Endothelial cell of umbilical vein (primary cell): ENCODE results near the gene TXNDC17. TPM values are rescaled to one million over a fixed set of nuclear protein-coding genes. Genes with fewer than 3 reads are reported as not detected.

Source experiments
- BruUV-seq: library from RNA; stranded (reverse); fragments of 400-500 nt; replicated peaks from 2 replicates; lab custom pipeline; 2021; lab: Mats Ljungman, UMichigan
- CTCF ChIA-PET: fragments of 300-600, 350-600 bp; sonication (Branson Sonifier 250); formaldehyde crosslinking; loops from one replicate; lab custom pipeline; 2021; ENCODE audit warnings: antibody characterized with exemption, inconsistent platforms; lab: Charles Lee
- POLR2A ChIA-PET: fragments of 300-600, 350-600 bp; sonication (Branson Sonifier 250); formaldehyde crosslinking; loops from one replicate; lab custom pipeline; 2021; ENCODE audit warnings: antibody characterized with exemption, inconsistent platforms; lab: Charles Lee
- DNase-seq: peaks from one replicate; pipeline ENCODE4 v3.0.0-alpha.2; 2011; ENCODE audit warnings: low read depth, low spot score
- FAIRE-seq: peaks from 2 replicates; lab custom pipeline; 2011; peaks lifted over from hg19 to GRCh38; lab: Jason Lieb, UNC
- H2AFZ ChIP-seq: 2 replicates; pipeline ENCODE4 v1.6.0; 2012; ENCODE audit warnings: low read depth, low read length, control low read depth, inconsistent platforms
- H3K27ac ChIP-seq: 2 replicates; pipeline ENCODE4 v1.5.1; 2011; ENCODE audit warnings: low read depth, mild to moderate bottlenecking, control low read depth, low read length, moderate library complexity; ENCODE audit not compliant: insufficient read depth
- H3K27me3 ChIP-seq, 2 experiments: 2 replicates each; pipeline versions ENCODE4 v1.6.0 to v1.6.1; 2011; ENCODE audit warnings: low read length in 2 of 2, mixed read lengths in 1 of 2; ENCODE audit not compliant: control insufficient read depth in 2 of 2, insufficient read depth in 2 of 2
- H3K36me3 ChIP-seq, 2 experiments: 2 replicates in 1 of 2; 3 replicates in 1 of 2; pipeline ENCODE4 v1.5.1; 2011; ENCODE audit warnings: low read length in 2 of 2, mild to moderate bottlenecking in 1 of 2, moderate library complexity in 1 of 2; ENCODE audit not compliant: control insufficient read depth in 2 of 2, insufficient read depth in 2 of 2; ENCODE audit errors: extremely low read depth in 1 of 2
- H3K4me1 ChIP-seq: 3 replicates; pipeline ENCODE4 v1.5.1; 2011; ENCODE audit warnings: mild to moderate bottlenecking, low read length; ENCODE audit not compliant: control insufficient read depth, insufficient read depth; ENCODE audit errors: extremely low read depth
- H3K4me2 ChIP-seq: 2 replicates; pipeline ENCODE4 v1.6.1; 2011; ENCODE audit warnings: low read length, control low read depth, mixed read lengths; ENCODE audit not compliant: insufficient read depth
- H3K4me3 ChIP-seq, 3 experiments: fragments of 200-600 bp in 1 of 3; sonication (generic), shearing (Covaris generic) in 1 of 3; replicated peaks in 1 of 3; 2 replicates each; pipeline ENCODE4 v1.5.1; 2011 to 2016; ENCODE audit warnings: control low read depth in 3 of 3, low read length in 3 of 3, mild to moderate bottlenecking in 2 of 3, inconsistent platforms in 1 of 3, low read depth in 1 of 3, moderate library complexity in 1 of 3; ENCODE audit not compliant: insufficient read depth in 1 of 3
- H3K79me2 ChIP-seq: 2 replicates; pipeline ENCODE4 v1.6.0; 2012; ENCODE audit warnings: low read length, inconsistent platforms; ENCODE audit not compliant: control insufficient read depth, insufficient read depth
- H3K9ac ChIP-seq: replicated peaks from 2 replicates; pipeline ENCODE3; 2011; ENCODE audit warnings: low read length, control low read depth; ENCODE audit not compliant: insufficient read depth; ENCODE audit errors: extremely low read depth
- H3K9me1 ChIP-seq: replicated peaks from 3 replicates; pipeline ENCODE4 v1.6.0; 2011; ENCODE audit warnings: mild to moderate bottlenecking, low read length; ENCODE audit not compliant: control insufficient read depth, insufficient read depth; ENCODE audit errors: extremely low read depth
- H3K9me3 ChIP-seq: replicated peaks from 2 replicates; pipeline ENCODE4 v1.5.1; 2012; ENCODE audit warnings: low read length, inconsistent platforms; ENCODE audit not compliant: control insufficient read depth, insufficient read depth
- H4K20me1 ChIP-seq: replicated peaks from 2 replicates; pipeline ENCODE3; 2011; ENCODE audit warnings: mild to moderate bottlenecking, low read length; ENCODE audit not compliant: control insufficient read depth, insufficient read depth; ENCODE audit errors: extremely low read depth
- CTCF ChIP-seq, 2 donors: IDR thresholded peaks; 1 replicate in 1 of 2; 2 replicates in 1 of 2; pipeline ENCODE4 v1.5.1; 2011; ENCODE audit warnings: low read length in 2 of 2, mild to moderate bottlenecking in 2 of 2, moderate library complexity in 2 of 2, control low read depth in 1 of 2, inconsistent platforms in 1 of 2, low read depth in 1 of 2; ENCODE audit not compliant: insufficient read depth in 1 of 2; ENCODE audit errors: extremely low read depth in 1 of 2
- EZH2 ChIP-seq: IDR thresholded peaks from 2 replicates; pipeline ENCODE4 v1.6.1; 2012; ENCODE audit warnings: borderline replicate concordance, low read depth, mild to moderate bottlenecking, moderate library complexity, low read length, inconsistent platforms; ENCODE audit not compliant: severe bottlenecking
- MYC ChIP-seq: IDR thresholded peaks from one replicate; pipeline ENCODE4 v1.6.1; 2011; ENCODE audit warnings: mild to moderate bottlenecking, low read depth, low read length
- POLR2A ChIP-seq: IDR thresholded peaks from 2 replicates; pipeline ENCODE4 v1.6.1; 2012; ENCODE audit warnings: low read depth, mild to moderate bottlenecking, control low read depth, low read length
- POLR2AphosphoS5 ChIP-seq: IDR thresholded peaks from 2 replicates; pipeline ENCODE4 v1.6.1; 2012; ENCODE audit warnings: low read depth, mild to moderate bottlenecking, control low read depth, low read length, moderate library complexity; ENCODE audit not compliant: insufficient read depth
- dilution Hi-C: fragments of 300-500 bp; cut with MboI; formaldehyde crosslinking; loops from one replicate; pipeline ENCODE4 v1.15.0; 2019; ENCODE audit warnings: low sequenced_read_pairs; ENCODE audit not compliant: extremely low pct_ligation_motif_present
- intact Hi-C: fragments of 100-400 bp; cut with micrococcal nuclease; formaldehyde crosslinking; loops from one replicate; pipeline ENCODE4 v1.10.0; 2022
- polyA plus RNA-seq, 4 experiments: library from polyadenylated mRNA; depleted of rRNA in 3 of 4; stranded (reverse) in 3 of 4; unstranded in 1 of 4; fragments of >200 nt; gene quantifications; 2 replicates each; pipeline versions ENCODE4 v1.2.1 to v1.2.3, GENCODE V29; 2011 to 2012; ENCODE audit warnings: missing spikeins in 1 of 4
- total RNA-seq: library from RNA; stranded (reverse); gene quantifications from 2 replicates; pipeline ENCODE4 v1.2.3, GENCODE V29; 2021
- TF ChIP-seq, protein P1 (sequence below): IDR thresholded peaks from 2 replicates; pipeline ENCODE4 v1.6.1; 2011; ENCODE audit not compliant: insufficient read depth, insufficient read length

Gene TXNDC17
- total and polyA plus RNA-seq, 2 donors (not counting 3 experiments of a cell fraction or from before 2014, with no cell fraction given), result 101 to 297 TPM

- Histone ChIP-seq H3K36me3 (peaks cover 7 to 10% of the 10 kb centered on the region in 2 experiments), H3K9ac (no peak overlapping the region), H3K27me3 (no peaks in the 10 kb centered on the region), H3K9me1 (no peaks in the 10 kb centered on the region), H3K4me2 (no peak overlapping the region), H3K9me3 (no peaks in the 10 kb centered on the region), H3K79me2 (peaks cover 49% of the 10 kb centered on the region), H4K20me1 (no peaks in the 10 kb centered on the region), H3K4me1 (peaks cover 15% of the 10 kb centered on the region), H2AFZ (no peak overlapping the region), H3K27ac (no peak overlapping the region), H3K4me3 (no peak overlapping the region)
- dilution Hi-C loops (no loop called here), intact Hi-C loops (loop anchor here (10.0 kb wide), 2 partner anchors 809 to 1059 kb away; partner anchors contain the start of gene NLRP1)
- BruUV-seq, result no TSS peak
- ChIA-PET POLR2A (no interaction called here), CTCF (no interaction called here)
- FAIRE-seq (no peak), DNase-seq (no peak)
- TF ChIP-seq POLR2AphosphoS5 (no peak), MYC (no peak), POLR2A (no peak), EZH2 (no peak)
- TF ChIP-seq, protein P1, sequence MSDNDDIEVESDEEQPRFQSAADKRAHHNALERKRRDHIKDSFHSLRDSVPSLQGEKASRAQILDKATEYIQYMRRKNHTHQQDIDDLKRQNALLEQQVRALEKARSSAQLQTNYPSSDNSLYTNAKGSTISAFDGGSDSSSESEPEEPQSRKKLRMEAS, result no peak
Measured at GRCh38 chr17:6643451-6644125, 2.7 kb downstream of the TXNDC17 start.

DNA sequence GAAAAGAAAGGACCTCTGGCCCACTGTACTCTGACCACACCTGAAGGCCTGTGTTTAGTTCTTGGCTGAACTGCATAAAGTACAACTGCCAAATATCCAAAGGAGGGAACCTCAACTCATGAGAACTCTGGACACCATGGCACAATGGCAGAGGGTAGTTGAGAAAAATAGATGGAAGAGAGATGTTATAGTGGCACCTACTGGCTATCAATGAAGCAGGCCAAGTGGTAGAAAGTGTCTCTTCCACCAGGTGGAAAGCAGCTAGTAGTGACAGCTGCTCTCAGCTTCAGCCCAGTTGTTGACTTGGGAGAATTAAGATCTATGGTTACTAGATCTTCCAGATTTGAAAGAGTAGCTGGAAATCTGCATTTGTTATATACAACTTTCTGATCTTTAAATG lies 7.3 kb downstream of the TXNDC17 start:
- ChIA-PET CTCF (interaction anchor here (0.6 to 1.2 kb wide), 7 partner anchors 31 to 212 kb away, joined by 3 to 13 read pairs (median 4); no protein-coding TSS in a partner anchor), POLR2A (no interaction called here)
- Histone ChIP-seq H3K27ac (no peak overlapping the region), H3K27me3 (peaks cover 4 to 10% of the 10 kb centered on the region in 2 experiments), H3K4me3 (no peak overlapping the region), H3K9me3 (no peaks in the 10 kb centered on the region), H3K4me2 (no peak overlapping the region), H3K4me1 (peaks cover 12% of the 10 kb centered on the region), H3K36me3 (peaks cover 5 to 13% of the 10 kb centered on the region in 2 experiments), H3K9me1 (no peaks in the 10 kb centered on the region), H4K20me1 (no peaks in the 10 kb centered on the region), H3K79me2 (peaks cover 48% of the 10 kb centered on the region), H2AFZ (no peak overlapping the region), H3K9ac (no peak overlapping the region)
- intact Hi-C loops, result loop anchor here (10.0 kb wide), 2 partner anchors 813 to 1063 kb away; partner anchors contain the start of gene NLRP1
- BruUV-seq, result no TSS peak
- dilution Hi-C loops, result no loop called here
- peak; percentile 19 for DNase-seq
- TF ChIP-seq MYC (no peak), EZH2 (no peak), CTCF (IDR thresholded peaks at IDR 0.05; ENCODE audit: extremely low read depth in 1 of 2, insufficient read depth in 1 of 2, low read depth in 1 of 2, low read length in 2 of 2) (peak in 1 of 2 donors; percentile 35)
- no peak for FAIRE-seq
